ENCODE measurements around the gene THSD4. TPM values are rescaled to one million over a fixed set of nuclear protein-coding genes. Genes with fewer than 3 reads are reported as not detected.

THSD4 gene
- total and polyA plus RNA-seq, 2 of the 8 experiments (the other 6 are each of a cell fraction or from before 2014, with no cell fraction given) = 2.5 to 6.2 TPM

DNA sequence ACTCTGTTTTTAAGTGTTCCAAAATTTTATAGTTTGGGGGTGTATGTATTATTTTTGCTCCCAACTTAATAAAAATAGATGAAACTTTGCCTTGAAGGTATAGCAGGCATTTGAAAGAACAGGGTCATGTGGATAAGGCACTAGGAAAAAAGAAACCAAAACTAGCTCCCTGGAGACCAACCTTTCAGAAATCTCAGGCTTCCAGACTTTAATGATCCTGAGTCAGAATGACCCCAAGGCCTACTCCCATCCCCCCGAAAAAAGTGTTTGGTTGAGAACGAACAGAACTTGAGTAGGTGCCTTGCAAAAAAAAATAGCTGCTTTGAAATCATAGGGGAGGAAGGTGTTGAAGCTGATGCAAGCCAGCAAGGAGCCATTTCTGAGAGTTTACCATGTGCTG, 309.5 kb downstream of the THSD4 start:
- Histone ChIP-seq H3K79me1 (ENCODE audit: low read depth, low read length) (no peaks in the 10 kb centered on the region), H4K5ac (ENCODE audit: insufficient read length, low read depth, low read length) (no peak overlapping the region), H2BK120ac (replicated peaks; ENCODE audit: low read depth, low read length) (no peak overlapping the region), H4K91ac (replicated peaks; ENCODE audit: insufficient read length, low read length) (no peak overlapping the region), H3K18ac (ENCODE audit: extremely low read depth, low read length) (no peak overlapping the region), H3K56ac (replicated peaks; ENCODE audit: insufficient read length, low read depth, low read length) (no peak overlapping the region), H3K27me3 (replicated peaks in 1 of 4; ENCODE audit: control insufficient read depth in 3 of 4, extremely low read depth in 1 of 4, insufficient read depth in 3 of 4, low read length in 3 of 4) (no peaks in the 10 kb centered on the region), H3K9ac (replicated peaks in 1 of 4; ENCODE audit: extremely low read depth in 1 of 4, low read depth in 3 of 4, low read length in 3 of 4) (no peak overlapping the region), H3K36me3 (ENCODE audit: control insufficient read depth in 2 of 4, insufficient read depth in 4 of 4, low read length in 3 of 4) (no peaks in the 10 kb centered on the region), H2BK5ac (ENCODE audit: low read depth, low read length) (no peak overlapping the region), H4K20me1 (replicated peaks in 1 of 2; ENCODE audit: control insufficient read depth in 1 of 2, insufficient read depth in 2 of 2, low read length in 2 of 2) (no peaks in the 10 kb centered on the region), H2BK12ac (ENCODE audit: low read depth, low read length) (no peak overlapping the region), H3K4me1 (replicated peaks in 1 of 4; ENCODE audit: control insufficient read depth in 3 of 4, insufficient read depth in 4 of 4, low read length in 3 of 4) (peaks cover 0 to 3% (median 1%) of the 10 kb centered on the region in 4 experiments; a peak in 2 of 7 replicates), H3K23me2 (ENCODE audit: low read depth, low read length) (no peaks in the 10 kb centered on the region), H2BK20ac (ENCODE audit: low read length) (no peak overlapping the region), H3K27ac (ENCODE audit: low read depth, low read length) (no peak overlapping the region), H3K23ac (ENCODE audit: insufficient read length) (no peak overlapping the region), H3K14ac (ENCODE audit: insufficient read length) (no peak overlapping the region), H3K4me3 (ENCODE audit: extremely low read depth in 1 of 4, insufficient read depth in 2 of 4, low read depth in 3 of 4, low read length in 4 of 4) (no peak overlapping the region), H2BK15ac (ENCODE audit: low read length) (no peak overlapping the region), H3K9me3 (ENCODE audit: insufficient read depth in 2 of 2, low read depth in 1 of 2, low read length in 1 of 2) (no peaks in the 10 kb centered on the region), H2AFZ (ENCODE audit: low read length) (no peak overlapping the region), H3K79me2 (ENCODE audit: control insufficient read depth in 1 of 2, insufficient read depth in 2 of 2, low read length in 2 of 2) (no peaks in the 10 kb centered on the region), H3K4me2 (ENCODE audit: insufficient read depth in 1 of 2, low read depth in 2 of 2, low read length in 2 of 2) (no peak overlapping the region), H2AK5ac (ENCODE audit: low read depth, low read length) (no peak overlapping the region), H4K8ac (ENCODE audit: extremely low read depth, insufficient read depth, low read length) (no peak overlapping the region), H3K4ac (replicated peaks; ENCODE audit: insufficient read length, low read depth, low read length) (no peak overlapping the region)
- no peak for DNase-seq (ENCODE audit: low read depth in 1 of 2, low spot score in 2 of 2)
- ChIA-PET CTCF (ENCODE audit: partially characterized antibody) (interaction anchor here (0.7 to 1.8 kb wide), 4 partner anchors 9 to 38 kb away, joined by 3 to 5 read pairs (median 4); no protein-coding TSS in a partner anchor), POLR2A (ENCODE audit: partially characterized antibody) (interaction anchor here (0.6 to 0.8 kb wide), 2 partner anchors 10 to 18 kb away, joined by 3 read pairs; no protein-coding TSS in a partner anchor)
- WGBS, 2 experiments (ENCODE audit: extremely low coverage in 1 of 2, insufficient coverage in 1 of 2, insufficient read length in 1 of 2, insufficient replicate concordance in 2 of 2, low coverage in 1 of 2, low lambda C conversion rate in 2 of 2, missing lambda C conversion rate in 1 of 2) = 100% methylated on average over 2 of the region's 2 CpGs; no CpG with 5 or more reads in 1 of the 2 experiments
- FAIRE-seq = no peak
- TF ChIP-seq, protein P1, sequence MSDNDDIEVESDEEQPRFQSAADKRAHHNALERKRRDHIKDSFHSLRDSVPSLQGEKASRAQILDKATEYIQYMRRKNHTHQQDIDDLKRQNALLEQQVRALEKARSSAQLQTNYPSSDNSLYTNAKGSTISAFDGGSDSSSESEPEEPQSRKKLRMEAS (IDR thresholded peaks at IDR 0.05) = no peak
- TF ChIP-seq HDAC6 (IDR thresholded peaks at IDR 0.05; ENCODE audit: low read depth, low read length) = no peak
- no peak for TF ChIP-seq ASH2L (IDR thresholded peaks at IDR 0.05; ENCODE audit: low read length)

Data from H1 (cell line).